ENCODE results near the gene ACOX3.

ACOX3 gene

DNA sequence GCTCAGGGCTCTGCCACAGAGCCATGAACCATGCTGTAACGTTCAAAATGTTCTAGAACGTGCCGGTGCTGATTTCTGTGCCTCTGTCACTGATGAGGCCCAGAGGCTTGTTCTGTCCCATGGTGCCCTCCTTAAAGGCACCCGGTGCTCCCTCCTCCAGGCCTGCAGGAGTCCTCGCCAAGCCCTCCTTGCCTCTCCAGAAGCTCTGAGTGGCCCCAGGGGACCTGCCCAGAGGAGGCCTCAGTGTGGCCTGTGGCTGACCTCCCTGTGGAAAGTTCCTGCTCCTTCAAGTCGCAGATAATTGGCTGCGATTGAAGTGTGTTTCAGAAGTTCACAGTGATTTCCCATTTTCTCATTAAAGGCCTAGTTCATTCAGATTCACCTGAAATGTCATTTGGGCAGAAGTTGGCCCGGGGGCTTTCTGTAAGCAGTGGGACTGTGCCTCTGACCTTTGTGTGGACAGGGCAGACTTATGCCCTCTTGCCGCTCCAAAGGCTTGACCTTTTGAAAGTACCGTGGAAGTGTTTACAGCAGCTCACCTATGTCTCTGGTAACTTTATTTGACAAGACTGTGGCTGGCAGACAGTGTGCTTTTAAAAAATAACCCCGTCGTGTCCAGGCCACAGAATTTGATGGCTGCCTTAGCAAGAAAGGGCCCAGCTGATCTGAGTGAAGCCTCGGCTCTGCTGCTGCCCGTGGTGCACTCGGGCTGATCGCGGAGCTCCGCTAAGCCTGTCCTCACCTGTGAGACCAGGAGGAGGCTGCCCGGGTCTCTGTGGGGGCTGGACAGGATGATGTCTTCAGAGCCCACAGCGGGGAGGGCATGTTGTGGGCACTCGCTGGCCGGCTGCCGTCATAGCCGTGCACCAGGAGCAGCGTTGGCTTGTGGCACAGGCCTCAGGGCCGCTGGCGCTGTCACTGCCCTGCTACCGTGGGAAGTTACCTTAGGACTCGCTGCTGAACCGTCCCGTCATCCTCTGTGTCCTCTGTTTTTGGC lies 25.4 kb upstream of the ACOX3 start:
- no peak for DNase-seq

DNA sequence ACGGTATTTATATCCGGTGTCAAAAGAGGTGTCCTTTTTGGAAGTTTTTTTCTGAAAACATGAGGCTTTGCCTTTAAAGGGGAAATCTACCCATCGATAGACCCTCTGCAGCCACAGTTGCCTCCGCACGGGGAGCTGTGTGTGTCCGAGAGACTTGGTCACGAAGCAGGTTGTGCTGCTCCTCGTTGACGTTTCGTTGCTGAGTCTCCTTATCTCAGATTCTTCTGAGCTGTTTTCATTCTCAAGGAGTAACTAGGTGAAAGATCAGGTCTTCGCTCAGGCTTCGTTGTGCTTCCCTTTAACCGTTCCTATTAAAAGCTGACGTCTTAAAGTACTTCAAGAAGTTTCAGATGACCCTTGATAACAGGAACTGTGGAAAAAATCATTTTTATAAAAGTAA lies 23.9 kb upstream of the ACOX3 start:
- DNase-seq = no peak

DNA sequence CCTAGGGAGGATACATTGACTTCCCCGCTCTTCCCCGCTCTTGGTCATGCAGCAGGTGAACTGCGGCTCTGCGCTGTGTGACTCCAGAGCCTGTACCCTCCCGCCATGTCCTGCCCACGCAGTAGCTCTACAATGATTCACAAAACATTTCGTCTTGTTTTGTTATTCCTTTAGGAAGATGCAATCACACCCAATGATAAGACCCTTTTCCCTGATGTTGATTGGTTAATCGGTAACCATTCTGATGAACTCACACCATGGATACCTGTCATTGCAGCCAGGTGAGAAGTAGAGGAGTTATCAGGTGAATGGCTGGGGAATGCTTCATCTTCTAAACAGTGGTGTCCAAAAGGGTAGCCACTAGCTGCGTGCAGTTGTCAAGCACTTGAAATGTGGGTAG lies 23.3 kb upstream of the ACOX3 start:
- no peak for DNase-seq

DNA sequence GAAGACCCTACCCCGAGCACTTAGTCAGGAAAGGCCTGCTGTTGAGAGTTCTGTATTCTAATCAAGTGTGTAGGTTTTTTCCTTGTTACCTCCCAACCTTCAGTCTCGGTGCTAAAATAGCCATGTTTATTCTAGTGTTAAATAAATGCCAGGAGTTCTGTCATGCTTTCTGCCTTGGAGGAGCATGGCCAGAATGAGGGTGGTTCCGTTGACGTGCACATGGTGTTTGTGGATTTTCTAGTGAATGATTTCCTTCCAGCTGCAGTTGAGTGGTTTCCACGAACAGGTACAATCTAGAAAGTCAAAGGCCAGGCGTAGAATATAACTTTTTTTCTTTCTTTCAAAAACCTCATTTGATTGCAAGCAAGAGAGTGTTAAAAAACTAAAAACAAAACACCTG lies 21.1 kb upstream of the ACOX3 start:
- DNase-seq = no peak

DNA sequence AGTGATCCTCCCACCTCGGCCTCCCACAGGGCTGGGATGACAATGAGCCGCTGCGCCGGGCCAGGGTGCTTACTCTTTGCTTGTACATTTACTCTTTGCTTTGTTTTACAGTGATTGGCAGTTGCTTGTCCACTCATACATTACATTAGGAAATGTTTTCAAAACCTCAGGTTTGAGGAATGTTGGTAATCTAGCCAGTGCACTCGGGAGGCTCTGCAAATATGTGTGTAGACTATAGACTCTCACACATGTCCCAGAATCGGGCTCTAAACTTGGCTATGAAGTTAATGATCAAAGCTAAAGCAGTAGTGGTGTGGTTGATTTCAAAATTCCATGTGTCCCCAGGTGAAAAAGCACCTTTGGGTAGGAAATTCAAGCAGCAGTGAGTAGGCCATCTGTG lies 20.6 kb upstream of the ACOX3 start:
- no peak for DNase-seq

DNA sequence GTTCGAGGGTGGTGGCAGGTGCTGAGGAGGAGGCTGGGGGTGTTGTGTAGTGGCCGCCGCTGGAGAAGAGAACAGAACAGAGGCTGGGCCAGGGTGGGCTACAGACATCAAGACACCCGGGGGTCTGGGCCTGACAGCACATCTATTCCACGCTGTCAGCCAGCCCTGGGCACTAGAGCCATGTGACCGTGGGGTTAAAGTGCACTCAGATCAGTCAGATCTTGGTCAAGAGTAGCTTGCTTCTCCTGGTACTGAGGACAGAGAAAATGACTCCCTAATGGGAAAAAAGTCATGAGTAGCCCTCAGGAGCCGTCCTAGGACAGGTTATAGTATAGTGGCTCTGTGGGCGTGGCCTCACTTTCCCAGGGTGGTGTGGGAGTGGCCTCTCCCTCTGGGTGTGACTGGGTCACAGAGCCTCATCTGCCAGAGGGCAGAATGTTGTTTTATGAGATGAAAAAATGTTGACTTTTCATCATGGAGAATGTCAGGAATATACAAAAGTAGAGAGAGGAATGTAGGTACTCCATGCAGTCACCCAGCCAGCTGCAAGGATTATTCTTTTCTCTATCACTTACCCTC lies 19.4 kb upstream of the ACOX3 start:
- DNase-seq = no peak

DNA sequence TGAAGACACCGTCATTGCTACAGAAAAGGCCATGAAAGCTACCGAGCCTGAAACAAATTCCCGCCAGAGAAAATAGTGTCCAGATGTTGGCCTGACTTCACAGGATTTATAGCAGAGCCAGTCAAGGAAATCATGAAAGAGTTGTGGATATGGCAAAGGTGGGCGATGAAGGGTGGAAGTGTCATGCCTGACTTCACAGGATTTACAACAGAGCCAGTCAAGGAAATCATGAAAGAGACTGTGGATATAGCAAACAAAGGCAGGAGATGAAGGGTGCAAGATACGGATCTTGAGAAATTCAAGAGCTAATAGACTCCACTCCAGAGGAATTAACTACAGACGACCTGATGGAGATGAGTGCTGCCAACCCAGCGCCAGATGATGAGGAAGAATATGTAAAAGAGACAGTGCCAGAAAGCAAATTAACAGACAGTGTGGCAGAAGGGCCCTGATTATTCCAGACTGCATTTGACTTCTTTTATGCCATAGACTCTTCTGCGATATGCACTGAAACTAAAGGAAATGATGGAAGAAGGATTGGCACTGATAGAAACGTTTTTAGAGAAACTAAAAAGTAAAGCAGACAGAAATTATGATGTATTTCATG lies 17.2 kb upstream of the ACOX3 start:
- DNase-seq = no peak

DNA sequence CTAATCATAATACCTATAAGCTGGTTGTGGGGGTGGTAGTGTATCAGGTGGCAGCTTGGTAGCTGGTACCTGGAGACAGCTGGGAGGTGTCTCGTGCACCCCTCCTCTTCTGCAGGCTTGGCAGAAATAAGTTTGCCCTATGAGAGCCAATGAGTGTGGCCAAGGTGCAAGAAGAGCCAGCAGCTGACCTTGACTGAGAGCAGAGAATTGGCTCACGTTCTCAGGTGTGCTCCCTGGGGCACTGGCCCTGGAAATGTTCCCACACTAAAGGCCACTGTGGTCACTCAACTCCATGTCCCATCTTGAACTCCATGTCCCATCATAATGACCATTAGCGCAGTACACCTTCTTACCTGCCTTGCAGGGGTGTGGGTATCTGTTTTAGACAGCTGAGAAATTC lies 13.4 kb upstream of the ACOX3 start:
- DNase-seq = no peak

DNA sequence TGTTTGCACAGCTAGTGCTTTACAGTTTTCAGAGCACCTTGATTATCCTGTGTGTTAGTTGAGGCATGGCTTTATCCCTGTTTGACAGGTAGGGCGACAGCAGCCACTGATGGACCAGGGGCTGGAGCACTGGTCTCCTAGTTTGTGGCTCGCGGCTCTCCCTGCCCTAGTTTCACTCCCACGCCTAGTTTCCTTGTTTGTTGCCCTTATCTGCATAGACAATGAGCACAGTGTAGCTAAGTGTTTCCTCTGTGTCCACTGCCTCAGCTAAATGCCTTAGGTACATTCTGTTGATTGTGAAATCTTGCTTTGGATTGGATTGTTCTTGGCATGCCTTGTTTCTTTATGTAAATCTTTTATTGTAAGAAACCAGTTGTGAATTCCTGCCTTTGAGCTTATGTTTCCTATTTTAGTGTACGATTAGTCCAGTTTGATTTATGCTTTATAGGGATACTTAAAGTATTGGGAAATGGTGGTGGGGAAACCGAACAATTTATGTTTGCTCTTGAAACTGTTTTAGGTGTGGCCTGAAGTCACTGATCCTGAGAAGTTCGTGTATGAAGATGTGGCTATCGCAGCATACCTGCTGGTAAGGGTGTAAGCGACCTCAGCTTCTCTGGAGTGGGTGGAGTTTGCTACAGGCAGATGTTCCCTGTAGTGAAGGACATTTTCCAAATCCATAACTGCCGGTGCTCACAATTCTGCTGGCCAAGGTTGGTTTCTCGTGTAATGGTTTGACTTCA lies 11.1 kb upstream of the ACOX3 start:
- no peak for DNase-seq

DNA sequence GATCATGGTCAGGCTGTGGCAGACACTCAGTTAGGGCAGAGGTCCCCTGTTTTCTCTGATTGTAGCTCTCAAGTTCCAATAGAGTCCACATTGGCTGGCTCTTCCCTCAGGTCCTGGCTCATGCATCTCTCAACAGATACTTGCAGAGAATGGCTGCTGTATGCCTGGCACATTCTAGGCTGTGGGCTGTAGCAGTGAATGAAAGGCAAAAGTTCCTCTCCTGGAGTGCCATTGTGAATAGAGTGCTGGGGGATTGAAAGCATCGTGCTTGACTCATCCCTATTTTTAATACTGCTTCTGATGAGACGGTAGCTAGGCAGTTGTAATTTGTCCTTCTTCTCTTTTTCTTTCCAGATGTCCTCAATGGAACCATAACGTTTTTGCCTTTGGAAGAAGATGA lies 5.6 kb upstream of the ACOX3 start:
- DNase-seq = no peak

DNA sequence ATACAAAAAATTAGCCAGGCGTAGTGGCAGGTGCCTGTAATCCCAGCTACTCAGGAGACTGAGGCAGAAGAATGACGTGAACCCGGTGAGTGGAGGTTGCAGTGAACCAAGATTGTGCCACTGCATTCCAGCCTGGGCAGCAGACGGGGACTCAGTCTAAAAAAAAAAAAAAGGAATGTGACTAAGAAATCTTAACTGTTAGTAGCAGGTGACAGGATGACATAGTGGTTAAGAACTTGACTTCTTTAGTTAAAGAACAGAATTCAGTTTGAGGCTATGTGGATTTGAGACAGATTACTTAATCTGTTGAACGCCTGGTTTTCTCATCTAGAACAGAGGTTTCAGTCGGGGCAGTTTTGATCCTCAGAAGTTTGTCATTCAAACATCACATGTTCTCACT lies 3.3 kb upstream of the ACOX3 start:
- no peak for DNase-seq

DNA sequence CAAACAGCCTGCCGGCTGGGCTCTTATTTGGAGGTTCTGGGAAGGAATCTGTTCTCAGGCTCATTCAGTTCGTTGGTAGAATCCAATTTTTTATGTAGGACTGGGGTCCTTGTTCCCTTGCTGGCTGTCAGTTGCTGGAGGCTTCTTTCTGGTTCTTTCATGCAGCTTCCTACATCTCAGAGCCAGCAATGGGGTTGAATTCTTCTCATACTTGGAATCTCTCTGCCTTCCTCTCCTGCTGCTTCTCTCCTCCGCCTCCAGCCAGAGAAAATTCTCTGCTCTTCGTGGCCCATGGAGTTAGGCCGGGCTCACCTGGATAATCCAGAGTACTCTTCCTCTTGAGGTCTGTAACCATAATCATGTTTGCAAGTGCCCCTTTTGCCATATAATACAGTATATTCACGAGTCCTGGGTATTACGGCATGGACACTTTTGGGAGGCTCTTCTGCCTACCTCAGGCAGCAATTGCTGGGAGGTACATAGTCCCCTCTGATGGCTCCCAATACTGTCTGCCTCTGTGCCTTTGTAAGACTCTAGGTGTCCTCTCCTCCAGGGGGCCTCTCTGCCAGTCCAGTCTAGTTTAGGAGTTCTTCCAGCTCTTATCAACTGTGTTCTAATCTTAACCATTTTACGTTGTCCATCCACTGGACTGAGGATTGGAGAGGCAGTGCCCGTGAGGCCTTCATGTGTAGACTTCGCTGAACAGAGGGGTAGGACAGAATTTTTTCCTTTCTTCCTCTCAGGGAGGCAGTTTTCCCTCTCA lies 2.3 kb upstream of the ACOX3 start:
- DNase-seq = no peak

DNA sequence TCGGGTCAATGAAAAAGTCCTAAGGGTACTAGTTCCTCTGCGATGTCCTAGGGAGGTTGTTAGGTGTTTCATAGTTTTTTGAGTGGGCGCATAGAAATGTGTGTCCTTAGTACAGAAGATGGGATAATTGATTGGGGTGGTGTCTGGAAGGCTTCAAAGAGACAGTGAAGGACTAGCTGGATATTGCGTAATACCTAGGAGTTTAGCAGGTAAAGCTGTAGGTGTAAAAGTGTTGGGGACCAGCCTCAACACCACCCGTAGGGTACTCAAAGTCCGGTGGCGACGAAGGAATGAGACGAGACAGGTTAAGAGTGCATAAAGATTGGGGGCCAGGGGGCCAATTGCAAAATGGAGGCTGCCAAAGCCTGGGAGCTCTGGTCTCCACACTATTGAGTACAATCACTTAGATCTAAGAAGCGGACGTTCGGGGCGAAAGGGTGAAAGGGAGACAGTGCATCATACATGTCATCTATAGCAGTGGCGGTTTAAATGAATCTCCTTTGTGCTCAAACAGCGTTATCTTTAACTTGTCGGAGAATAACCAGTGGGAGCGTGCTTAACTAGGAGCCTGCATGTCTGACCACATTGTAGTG lies 1.1 kb upstream of the ACOX3 start:
- no peak for DNase-seq

DNA sequence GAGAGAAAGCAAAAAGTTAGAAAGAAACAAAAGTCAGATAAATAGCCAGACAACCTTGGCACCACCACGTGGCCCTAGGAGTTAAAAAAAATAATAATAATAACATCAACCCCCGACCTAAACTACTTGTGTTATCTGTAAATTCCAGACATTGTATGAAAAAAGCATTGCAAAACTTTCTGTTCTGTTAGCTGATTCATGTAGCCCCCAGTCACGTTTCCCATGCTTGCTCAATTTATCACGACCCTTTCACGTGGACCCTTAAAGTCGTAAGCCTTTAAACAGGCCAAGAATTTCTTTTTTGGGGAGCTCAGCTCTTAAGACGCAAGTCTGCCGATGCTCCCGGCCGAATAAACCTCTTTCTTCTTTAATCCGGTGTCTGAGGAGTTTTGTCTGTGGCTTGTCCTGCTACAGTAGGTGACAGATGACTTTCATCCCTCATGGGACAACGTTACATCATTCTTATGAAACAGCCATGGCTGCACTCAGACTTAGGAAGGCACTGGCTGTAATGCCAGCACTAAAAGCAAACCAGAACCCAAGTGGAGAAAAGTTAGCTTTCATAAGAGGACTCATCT lies 520 bp downstream of the ACOX3 start:
- DNase-seq = peak in 1 of 2 experiments; percentile 18

DNA sequence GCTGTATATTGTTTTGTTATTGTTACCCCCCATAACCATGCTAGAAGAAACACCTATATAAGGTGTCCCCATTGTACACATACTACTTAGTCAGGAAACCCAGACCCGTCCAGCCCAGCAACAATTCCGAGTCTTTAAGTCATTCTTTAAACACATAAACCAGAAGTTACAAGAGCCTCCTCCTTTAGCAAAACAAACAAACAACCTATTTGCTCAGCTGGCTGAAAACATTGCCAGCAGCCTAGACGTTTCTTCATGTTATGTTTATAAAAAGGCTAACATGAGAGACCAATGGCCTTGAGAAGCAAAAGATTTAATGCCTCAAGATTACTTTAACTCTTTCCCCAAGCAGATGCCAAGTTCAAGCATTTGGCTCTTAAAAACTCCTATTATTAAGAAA lies 1.4 kb downstream of the ACOX3 start:
- DNase-seq = no peak

DNA sequence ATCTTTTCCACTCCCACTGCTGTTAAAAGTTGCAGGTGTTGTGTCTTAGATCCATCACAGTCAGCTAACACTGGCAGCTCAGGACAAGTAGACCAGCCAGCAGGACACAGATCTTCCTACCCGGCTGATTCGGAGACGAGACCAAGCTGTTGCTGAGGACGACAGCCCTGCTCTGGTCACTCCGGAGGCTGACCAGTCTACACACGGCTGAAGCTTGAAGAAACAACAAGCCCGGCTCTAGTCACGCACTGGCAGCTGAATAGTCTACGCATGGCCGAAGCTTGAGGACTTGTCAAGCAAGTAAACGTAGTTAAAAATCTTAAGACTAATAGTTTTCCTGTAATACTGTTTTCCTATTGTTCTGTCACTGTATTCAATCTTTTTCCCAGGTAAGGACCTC lies 1.8 kb downstream of the ACOX3 start:
- no peak for DNase-seq

DNA sequence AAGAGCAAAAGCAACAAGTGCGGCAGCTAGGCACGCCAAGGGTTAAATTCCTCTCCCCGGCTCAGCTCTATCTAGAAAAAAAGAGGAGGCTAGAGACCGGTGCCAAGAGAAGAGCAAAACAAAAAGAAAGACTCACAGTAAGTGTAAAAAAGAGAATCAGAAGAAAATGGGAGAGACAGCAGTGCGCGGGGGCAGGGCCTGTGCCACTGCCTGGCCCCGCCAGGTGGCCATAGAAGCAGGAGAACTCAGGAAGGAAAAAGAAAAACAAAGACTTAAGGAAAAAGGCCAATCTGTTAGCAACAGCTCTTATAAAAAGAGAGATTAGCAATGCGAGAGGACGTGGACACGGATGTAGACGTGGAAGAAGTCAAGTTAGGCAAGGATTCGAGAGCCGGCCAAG lies 3.2 kb downstream of the ACOX3 start:
- no peak for DNase-seq

DNA sequence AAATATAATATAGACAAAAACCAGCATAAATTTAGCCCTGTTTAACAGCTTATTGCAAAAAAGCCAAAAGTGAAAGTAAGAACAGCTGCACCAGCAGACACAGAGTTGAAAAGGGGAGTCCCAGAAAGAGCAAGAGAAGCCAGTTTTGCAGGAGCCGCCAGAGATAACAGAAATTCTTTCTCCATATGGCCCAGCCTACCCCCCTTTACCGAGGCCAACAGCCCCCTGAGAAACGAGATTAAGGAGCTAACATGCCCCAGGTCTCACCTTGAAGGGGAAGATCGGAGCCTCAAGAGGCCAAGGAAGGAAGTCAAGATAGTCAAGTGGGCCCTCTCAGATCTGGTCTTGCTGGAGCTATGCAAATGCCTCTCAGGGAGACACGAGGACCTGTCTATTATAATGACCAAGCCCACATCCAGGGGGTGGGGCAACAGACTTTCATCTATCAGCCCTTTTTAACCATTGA lies 4.8 kb downstream of the ACOX3 start:
- DNase-seq = no peak

DNA sequence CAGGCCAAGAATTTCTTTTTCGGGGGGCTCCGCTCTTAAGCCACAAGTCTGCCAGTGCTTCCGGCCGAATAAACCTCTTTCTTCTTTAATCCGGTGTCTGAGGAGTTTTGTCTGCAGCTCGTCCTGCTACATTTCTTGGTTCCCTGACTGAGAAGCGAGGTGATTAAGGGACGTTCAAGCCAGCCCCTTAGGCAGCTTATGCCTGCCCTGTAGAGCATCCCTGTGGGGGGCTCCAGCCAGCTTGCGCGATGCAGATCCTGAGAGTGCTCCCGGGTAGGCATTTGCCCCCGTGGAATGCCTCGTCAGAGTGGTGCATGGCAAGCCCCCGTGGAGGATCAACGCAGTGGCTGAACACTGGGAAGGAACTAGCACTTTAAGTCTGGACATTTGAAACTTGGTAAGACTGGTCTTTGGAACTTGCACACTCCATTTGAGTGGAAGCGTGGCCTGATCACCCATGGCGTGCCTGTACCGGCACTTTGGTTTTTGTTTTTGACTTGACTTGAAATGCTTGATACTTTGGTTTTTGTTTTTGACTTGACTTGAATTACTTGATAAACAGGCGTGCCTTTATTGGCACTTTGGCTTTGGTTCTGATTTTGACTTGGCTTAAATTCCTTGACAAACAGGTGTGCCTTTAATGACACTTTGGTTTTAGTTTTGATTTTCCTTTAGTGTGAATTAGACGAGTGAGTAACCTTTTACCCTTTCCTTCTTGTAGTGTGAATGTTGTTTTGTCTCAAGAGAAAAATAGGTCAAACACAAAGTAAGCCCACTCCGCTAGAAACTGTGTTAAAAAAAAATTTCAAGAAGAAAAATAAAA lies 6.1 kb downstream of the ACOX3 start:
- DNase-seq = no peak

DNA sequence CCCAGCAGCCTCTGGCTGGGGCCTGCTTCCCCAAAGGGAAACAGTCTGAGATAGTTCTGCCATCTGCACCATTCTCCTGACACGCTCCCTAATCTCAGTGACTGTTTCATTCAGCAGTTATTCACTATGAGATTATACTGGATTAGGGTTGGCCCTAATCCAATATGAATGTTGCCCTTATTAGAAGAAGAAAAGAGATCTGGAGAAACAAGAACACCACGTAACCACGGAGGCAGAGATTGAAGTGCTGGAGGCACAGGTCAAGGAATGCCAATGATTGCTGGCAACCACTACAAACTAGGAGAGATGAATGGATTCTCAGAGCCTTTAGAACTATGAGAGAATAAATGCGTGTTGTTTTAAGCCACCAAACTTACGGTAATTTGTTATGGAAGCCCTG lies 7.4 kb downstream of the ACOX3 start:
- no peak for DNase-seq

DNA sequence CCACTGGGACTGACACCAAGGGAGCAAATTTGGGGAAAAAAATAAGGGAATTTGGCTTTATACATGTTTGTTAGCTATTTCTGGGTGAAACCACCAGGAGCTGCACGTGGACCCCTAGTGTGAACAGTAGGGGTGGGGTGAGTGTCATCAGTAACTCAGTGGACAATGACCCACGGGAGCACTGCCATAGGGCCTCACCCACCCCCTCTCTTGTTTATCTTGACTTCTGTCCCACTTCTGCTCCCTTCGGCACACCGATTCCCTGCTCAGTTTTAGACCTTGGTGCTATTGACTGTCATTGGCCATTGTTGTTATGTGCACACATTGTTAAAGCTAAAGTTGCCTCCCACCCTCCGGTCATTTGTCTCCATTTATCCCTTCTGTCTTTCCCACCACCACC lies 9.0 kb downstream of the ACOX3 start:
- DNase-seq = no peak

Measured in SHP77 (cell line).